GM11168 (cell line): Measurements from ENCODE around the gene MYORG.

Source experiments
- in situ Hi-C: fragments of 300-500 bp; cut with MboI; formaldehyde crosslinking; loops from one replicate; pipeline ENCODE4 v1.12.0; 2022; ENCODE audit warnings: low sequenced_read_pairs; ENCODE audit not compliant: unreplicated experiment

The MYORG gene

GRCh38 chr9:34376596-34377403 is at the start of gene MYORG:
Gene MYORG (minus strand): TSS chr9:34376898. CDS start chr9:34372943, 3,955 bp downstream.
- in situ Hi-C loops: no loop called here

- in situ Hi-C loops: loop anchor here (10.0 kb wide), 2 partner anchors 75 to 185 kb away; no protein-coding TSS in a partner anchor
Measured at GRCh38 chr9:34419716-34420504, 43.2 kb upstream of the MYORG start.

- in situ Hi-C loops: no loop called here
Measured at GRCh38 chr9:34417734-34418133, 41.0 kb upstream of the MYORG start.

GRCh38 chr9:34413231-34413852 is 36.6 kb upstream of the MYORG start:
- in situ Hi-C loops: no loop called here

- in situ Hi-C loops: no loop called here
Measured at GRCh38 chr9:34412336-34412735, 35.6 kb upstream of the MYORG start.

GRCh38 chr9:34409154-34409553 is 32.5 kb upstream of the MYORG start:
- in situ Hi-C loops: no loop called here

- in situ Hi-C loops: no loop called here
Measured at GRCh38 chr9:34408173-34408572, 31.5 kb upstream of the MYORG start.

GRCh38 chr9:34406219-34406618 is 29.5 kb upstream of the MYORG start:
- in situ Hi-C loops: no loop called here

- in situ Hi-C loops: no loop called here
Measured at GRCh38 chr9:34405719-34406118, 29.0 kb upstream of the MYORG start.

GRCh38 chr9:34403554-34404380 is 27.1 kb upstream of the MYORG start:
- in situ Hi-C loops: no loop called here

- in situ Hi-C loops: no loop called here
Measured at GRCh38 chr9:34400686-34401602, 24.2 kb upstream of the MYORG start.

- in situ Hi-C loops: no loop called here
Measured at GRCh38 chr9:34400275-34400674, 23.6 kb upstream of the MYORG start.

GRCh38 chr9:34399729-34400128 is 23.0 kb upstream of the MYORG start:
- in situ Hi-C loops: no loop called here

- in situ Hi-C loops: no loop called here
Measured at GRCh38 chr9:34398875-34399274, 22.2 kb upstream of the MYORG start.

- in situ Hi-C loops: no loop called here
Measured at GRCh38 chr9:34396276-34397214, 19.8 kb upstream of the MYORG start.

GRCh38 chr9:34392511-34392910 is 15.8 kb upstream of the MYORG start:
- in situ Hi-C loops: no loop called here

GRCh38 chr9:34387239-34387638 is 10.5 kb upstream of the MYORG start:
- in situ Hi-C loops: no loop called here

- in situ Hi-C loops: no loop called here
Measured at GRCh38 chr9:34386656-34387055, 10.0 kb upstream of the MYORG start.
